Choroid plexus epithelial cell (primary cell): ENCODE data around the gene MYOZ3.
A peak's percentile ranks its signal among the peaks of the same experiment; 100 is the strongest.

Source experiments
- DNase-seq: peaks from one replicate; pipeline ENCODE4 v3.0.0-alpha.2; 2010; ENCODE audit warnings: low read depth
- H3K4me3 ChIP-seq: 2 replicates; pipeline ENCODE4 v1.5.1; 2011; ENCODE audit warnings: low read depth, mild to moderate bottlenecking, control low read depth, low read length, moderate library complexity
- CTCF ChIP-seq: conservative IDR thresholded peaks from 2 replicates; pipeline ENCODE4 v1.5.1; 2011; ENCODE audit warnings: low read depth, mild to moderate bottlenecking, control low read depth, inconsistent platforms, low read length, moderate library complexity

The MYOZ3 gene

GRCh38 chr5:150639377-150639692 is 21.7 kb upstream of the MYOZ3 start:
- TF ChIP-seq CTCF, result no peak
- no peak for DNase-seq
- no peak overlapping the region for H3K4me3 ChIP-seq

DNA sequence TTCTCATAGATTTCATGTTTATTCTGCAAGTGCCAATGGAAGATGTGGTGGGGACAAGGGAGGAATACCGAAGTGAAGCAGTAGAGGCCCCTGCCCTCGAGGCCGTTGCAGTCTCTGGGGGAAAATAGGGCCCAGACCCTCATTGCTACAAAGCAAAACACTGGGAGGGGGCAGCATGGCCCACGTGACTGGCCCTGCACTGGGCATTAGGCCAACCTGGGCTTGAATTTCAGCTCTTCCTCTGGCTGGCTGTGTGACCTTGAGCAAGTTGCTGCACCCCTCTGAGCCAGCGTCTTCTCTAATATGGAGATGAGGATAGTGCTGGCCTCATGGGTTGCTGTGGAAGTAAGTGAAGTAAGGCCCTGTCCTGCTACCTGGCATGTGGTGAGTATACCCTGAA is 21.3 kb upstream of the MYOZ3 start:
- no peak for DNase-seq

GRCh38 chr5:150640311-150641005 is 20.6 kb upstream of the MYOZ3 start, which contains the start of gene SYNPO:
SYNPO (plus strand) TSS chr5:150640660; CDS start chr5:150648276, 7,616 bp downstream.
- peak; percentile 11 for TF ChIP-seq CTCF
- peak; percentile 86 for DNase-seq
- peak within 1 kb of the TSS; percentile 58 for H3K4me3 ChIP-seq

More for the DNA sequence above, 21.3 kb upstream of the MYOZ3 start:
- no peak for TF ChIP-seq CTCF
- no peak overlapping the region for H3K4me3 ChIP-seq

DNA sequence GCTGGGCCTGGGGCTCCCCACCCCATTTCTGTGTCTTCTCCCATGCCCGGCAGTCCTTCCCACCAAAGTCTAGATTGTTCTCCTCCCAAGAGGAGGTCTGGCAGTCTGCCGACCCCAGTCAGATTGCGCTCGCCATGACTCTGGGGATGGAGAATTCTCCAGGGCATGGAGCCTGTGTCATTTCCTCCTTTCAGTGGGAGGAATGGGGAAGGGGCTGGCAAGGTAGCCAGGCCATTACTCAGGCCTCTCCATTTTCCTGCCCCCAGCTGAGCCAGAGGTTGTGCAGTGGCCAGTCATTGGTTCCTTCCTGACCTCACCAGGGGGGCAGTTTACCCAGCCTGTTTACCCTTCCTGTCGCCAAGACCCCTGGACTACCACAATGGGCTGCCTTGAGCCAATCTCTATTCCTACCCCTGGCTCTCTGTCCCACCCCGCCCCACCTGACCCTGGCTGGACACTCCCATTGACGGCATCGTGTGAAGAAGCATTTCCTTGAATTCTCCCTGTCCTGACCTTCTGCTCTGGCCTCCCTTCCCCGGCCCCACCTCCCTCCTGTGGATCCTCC is 20.0 kb upstream of the MYOZ3 start:
- no peak for TF ChIP-seq CTCF
- H3K4me3 ChIP-seq, result peak overlapping the region; percentile 58
- DNase-seq, result peak; percentile 74

GRCh38 chr5:150641824-150642566 is 19.1 kb upstream of the MYOZ3 start:
- peak overlapping the region; percentile 58 for H3K4me3 ChIP-seq
- DNase-seq, result no peak
- no peak for TF ChIP-seq CTCF

GRCh38 chr5:150642567-150642927 is 18.5 kb upstream of the MYOZ3 start:
- no peak for TF ChIP-seq CTCF
- peak overlapping the region; percentile 58 for H3K4me3 ChIP-seq
- peak; percentile 89 for DNase-seq
